Type B pancreatic cell (in vitro differentiated cells): ENCODE measurements around the gene KIF22. TPM values are rescaled to one million over a fixed set of nuclear protein-coding genes. Genes with fewer than 3 reads are reported as not detected.

Source experiments
- DNase-seq: peaks from one replicate; pipeline ENCODE4 v3.0.0; 2021; ENCODE audit warnings: mixed read lengths; ENCODE audit not compliant: unreplicated experiment; ENCODE audit errors: extremely low spot score
- H3K27ac Mint-ChIP-seq: 2 replicates; pipeline ENCODE4 v1.8.0; 2021; ENCODE audit warnings: mild to moderate bottlenecking, mixed read lengths
- H3K27me3 Mint-ChIP-seq: 2 replicates; pipeline ENCODE4 v1.8.0; 2021; ENCODE audit warnings: mixed read lengths
- H3K36me3 Mint-ChIP-seq: 2 replicates; pipeline ENCODE4 v1.8.0; 2021; ENCODE audit warnings: mixed read lengths
- H3K4me1 Mint-ChIP-seq: one replicate; pipeline ENCODE4 v1.8.0; 2021; ENCODE audit warnings: mixed read lengths; ENCODE audit not compliant: unreplicated experiment
- H3K4me3 Mint-ChIP-seq: 2 replicates; pipeline ENCODE4 v1.8.0; 2021; ENCODE audit warnings: mild to moderate bottlenecking, mixed read lengths
- H3K9me3 Mint-ChIP-seq: 2 replicates; pipeline ENCODE4 v1.8.0; 2021; ENCODE audit warnings: mixed read lengths
- CTCF ChIP-seq: fragments of 200-600 bp; sonication (generic); conservative IDR thresholded peaks from 2 replicates; pipeline ENCODE4 v1.5.0; 2021; ENCODE audit warnings: antibody characterized with exemption, mild to moderate bottlenecking
- total RNA-seq: library from RNA; stranded (reverse); gene quantifications from 2 replicates; pipeline ENCODE4 v1.2.1, GENCODE V29; 2021; ENCODE audit warnings: low replicate concordance

The KIF22 gene
- total RNA-seq, 1 donor from 2014 or later = 112 TPM

GRCh38 chr16:29763326-29763725, 27.2 kb upstream of the KIF22 start:
- H3K36me3 Mint-ChIP-seq = no peaks in the 10 kb centered on the region
- no peak overlapping the region for H3K27ac Mint-ChIP-seq
- no peaks in the 10 kb centered on the region for H3K27me3 Mint-ChIP-seq
- no peak for DNase-seq
- H3K4me3 Mint-ChIP-seq = no peak overlapping the region
- H3K4me1 Mint-ChIP-seq = peaks cover 7% of the 10 kb centered on the region
- no peaks in the 10 kb centered on the region for H3K9me3 Mint-ChIP-seq
- TF ChIP-seq CTCF = no peak

- H3K36me3 Mint-ChIP-seq = no peaks in the 10 kb centered on the region
- H3K27ac Mint-ChIP-seq = peak overlapping the region; percentile 78
- no peak for DNase-seq
- TF ChIP-seq CTCF = no peak
- H3K27me3 Mint-ChIP-seq = no peaks in the 10 kb centered on the region
- H3K4me3 Mint-ChIP-seq = no peak overlapping the region
- no peaks in the 10 kb centered on the region for H3K9me3 Mint-ChIP-seq
- peaks cover 9% of the 10 kb centered on the region for H3K4me1 Mint-ChIP-seq
These were observed 25.2 kb upstream of the KIF22 start for GRCh38 chr16:29765167-29766032.

- Mint-ChIP-seq H3K4me3 (no peak overlapping the region), H3K36me3 (no peaks in the 10 kb centered on the region), H3K9me3 (no peaks in the 10 kb centered on the region), H3K27me3 (no peaks in the 10 kb centered on the region), H3K27ac (no peak overlapping the region), H3K4me1 (peaks cover 6% of the 10 kb centered on the region)
- no peak for DNase-seq
- TF ChIP-seq CTCF = no peak
These were observed 24.0 kb upstream of the KIF22 start for GRCh38 chr16:29766571-29766970.

- H3K27me3 Mint-ChIP-seq = no peaks in the 10 kb centered on the region
- peaks cover 6% of the 10 kb centered on the region for H3K4me1 Mint-ChIP-seq
- H3K9me3 Mint-ChIP-seq = no peaks in the 10 kb centered on the region
- no peak for DNase-seq
- H3K27ac Mint-ChIP-seq = no peak overlapping the region
- no peak for TF ChIP-seq CTCF
- no peak overlapping the region for H3K4me3 Mint-ChIP-seq
- H3K36me3 Mint-ChIP-seq = no peaks in the 10 kb centered on the region
These were observed 23.5 kb upstream of the KIF22 start for GRCh38 chr16:29767062-29767461.

- Mint-ChIP-seq H3K27ac (no peak overlapping the region), H3K36me3 (no peaks in the 10 kb centered on the region), H3K9me3 (no peaks in the 10 kb centered on the region), H3K27me3 (no peaks in the 10 kb centered on the region), H3K4me3 (no peak overlapping the region), H3K4me1 (peaks cover 11% of the 10 kb centered on the region)
- DNase-seq = no peak
- TF ChIP-seq CTCF = no peak
These were observed 21.0 kb upstream of the KIF22 start for GRCh38 chr16:29769507-29769906.
